Thyroid gland (tissue), 4 donors: Measurements from ENCODE around the gene TBX21.

Source experiments
- CTCF ChIP-seq, 6 experiments: fragments of 200-600 bp in 3 of 6; fragments of 450-650 bp in 3 of 6; sonication (generic) in 3 of 6; IDR thresholded peaks; one replicate each; pipeline ENCODE4 v1.5.1; 2016 to 2019; ENCODE audit warnings: antibody characterized with exemption in 6 of 6, mild to moderate bottlenecking in 2 of 6, inconsistent platforms in 1 of 6, moderate library complexity in 1 of 6
- POLR2A ChIP-seq, 2 donors: fragments of 450-650 bp; IDR thresholded peaks; one replicate each; pipeline ENCODE4 v1.6.1; 2017; ENCODE audit warnings: antibody characterized with exemption in 2 of 2, mild to moderate bottlenecking in 2 of 2, moderate library complexity in 1 of 2

GRCh38 chr17:47741793-47742145 lies 8.7 kb downstream of the TBX21 start:
- TF ChIP-seq POLR2A (IDR thresholded peaks at IDR 0.05) (no peak), CTCF (IDR thresholded peaks at IDR 0.05) (no peak)
